GM23338 (cell line): ENCODE data around the gene CRACDL. TPM values are rescaled to one million over a fixed set of nuclear protein-coding genes. Genes with fewer than 3 reads are reported as not detected.

Experiments used
- ATAC-seq: fragments of 200-7000 bp; cut with Tn5 transposase; 3 replicates; pipeline ENCODE4 v1.9.1; 2020
- DNase-seq: peaks from one replicate; pipeline ENCODE4 v3.0.0-alpha.2; 2015; ENCODE audit warnings: low spot score
- H2AFZ ChIP-seq: fragments of 200-600 bp; sonication (generic); 2 replicates; pipeline ENCODE4 v1.8.0; 2016; ENCODE audit warnings: antibody characterized with exemption, mild to moderate bottlenecking, moderate library complexity
- H3F3A ChIP-seq: fragments of 200-600 bp; sonication (generic); replicated peaks from 2 replicates; pipeline ENCODE4 v1.8.0; 2017; ENCODE audit warnings: antibody characterized with exemption, mixed run types, low read depth
- H3K27ac ChIP-seq: fragments of 200-600 bp; sonication (generic); 2 replicates; pipeline ENCODE4 v1.6.1; 2016; ENCODE audit warnings: low read depth
- H3K27me3 ChIP-seq: fragments of 200-600 bp; sonication (generic); 2 replicates; pipeline ENCODE4 v1.8.0; 2016; ENCODE audit warnings: mild to moderate bottlenecking, mixed run types, moderate library complexity; ENCODE audit not compliant: insufficient read depth
- H3K36me3 ChIP-seq: fragments of 200-600 bp; sonication (generic); 2 replicates; pipeline ENCODE4 v1.8.0; 2016; ENCODE audit warnings: mild to moderate bottlenecking; ENCODE audit not compliant: insufficient read depth
- H3K4me1 ChIP-seq: fragments of 200-600 bp; sonication (generic); 2 replicates; pipeline ENCODE4 v1.8.0; 2016; ENCODE audit warnings: mild to moderate bottlenecking, moderate library complexity; ENCODE audit not compliant: insufficient read depth
- H3K4me2 ChIP-seq: fragments of 200-600 bp; sonication (generic); 2 replicates; pipeline ENCODE4 v1.7.1; 2017; ENCODE audit warnings: mixed run types
- H3K4me3 ChIP-seq: fragments of 200-600 bp; sonication (generic); 2 replicates; pipeline ENCODE4 v1.6.1; 2016; ENCODE audit warnings: mixed run types
- H3K79me2 ChIP-seq: fragments of 200-600 bp; sonication (generic); replicated peaks from 2 replicates; pipeline ENCODE4 v1.8.0; 2017; ENCODE audit warnings: mild to moderate bottlenecking; ENCODE audit not compliant: insufficient read depth
- H3K9me2 ChIP-seq: fragments of 200-600 bp; sonication (generic); 2 replicates; pipeline ENCODE4 v1.8.0; 2017; ENCODE audit not compliant: insufficient read depth
- H4K20me1 ChIP-seq: fragments of 200-600 bp; sonication (generic); replicated peaks from 2 replicates; pipeline ENCODE4 v1.8.0; 2017; ENCODE audit warnings: mild to moderate bottlenecking; ENCODE audit not compliant: insufficient read depth
- H3K27ac Mint-ChIP-seq: 2 replicates; pipeline ENCODE4 v1.8.0; 2020; ENCODE audit warnings: inconsistent platforms, mild to moderate bottlenecking, moderate library complexity, mixed read lengths
- H3K27me3 Mint-ChIP-seq: 3 replicates; pipeline ENCODE4 v1.8.0; 2022; ENCODE audit warnings: low read depth, mild to moderate bottlenecking, moderate library complexity, mixed read lengths, inconsistent platforms; ENCODE audit not compliant: insufficient read depth, poor library complexity
- H3K36me3 Mint-ChIP-seq: 3 replicates; pipeline ENCODE4 v1.8.0; 2021; ENCODE audit warnings: low read depth, mild to moderate bottlenecking, inconsistent platforms, moderate library complexity, mixed read lengths
- H3K4me1 Mint-ChIP-seq: 3 replicates; pipeline ENCODE4 v1.8.0; 2020; ENCODE audit warnings: mild to moderate bottlenecking, inconsistent platforms, mixed read lengths
- H3K4me3 Mint-ChIP-seq: 3 replicates; pipeline ENCODE4 v1.8.0; 2021; ENCODE audit warnings: moderate library complexity, mild to moderate bottlenecking, inconsistent platforms, mixed read lengths
- H3K9me3 Mint-ChIP-seq: 3 replicates; pipeline ENCODE4 v1.8.0; 2020; ENCODE audit warnings: moderate library complexity, mild to moderate bottlenecking, inconsistent platforms, mixed read lengths
- CREB1 ChIP-seq: fragments of 250-450 bp; sonication (Bioruptor Pico); IDR thresholded peaks from 2 replicates; pipeline ENCODE4 v1.5.0; 2020; ENCODE audit warnings: low read depth, mild to moderate bottlenecking, moderate library complexity
- EZH2 ChIP-seq: fragments of 200-600 bp; sonication (generic); IDR thresholded peaks from one replicate; pipeline ENCODE4 v1.8.0; 2017; ENCODE audit warnings: antibody characterized with exemption, mild to moderate bottlenecking, low read depth; ENCODE audit not compliant: unreplicated experiment
- JUNB ChIP-seq: IDR thresholded peaks from one replicate; pipeline ENCODE4 v1.6.1; 2016; ENCODE audit warnings: antibody characterized with exemption; ENCODE audit not compliant: unreplicated experiment
- NANOG ChIP-seq: IDR thresholded peaks from 2 replicates; pipeline ENCODE4 v1.6.1; 2016; ENCODE audit warnings: antibody characterized with exemption, borderline replicate concordance
- STAT1 ChIP-seq: IDR thresholded peaks from one replicate; pipeline ENCODE4 v1.6.1; 2016; ENCODE audit warnings: antibody characterized with exemption; ENCODE audit not compliant: unreplicated experiment
- ZNF114 ChIP-seq: fragments of 250-450 bp; sonication (Bioruptor Pico); IDR thresholded peaks from 2 replicates; pipeline ENCODE4 v1.5.0; 2020; ENCODE audit warnings: mild to moderate bottlenecking, moderate library complexity
- ZNF331 ChIP-seq: fragments of 250-450 bp; sonication (Bioruptor Pico); IDR thresholded peaks from 2 replicates; pipeline ENCODE4 v1.5.0; 2020; ENCODE audit warnings: low read depth, mild to moderate bottlenecking, moderate library complexity
- polyA plus RNA-seq: library from polyadenylated mRNA; unstranded; fragments of >200 nt; fragmentation: Nextera tagmentation; extraction: Ambion mirVana; gene quantifications from 2 replicates; pipeline ENCODE4 v1.2.1, GENCODE V29; 2016
- total RNA-seq: library from RNA; depleted of rRNA; stranded (reverse); fragments of >200 nt; shearing (Covaris generic); gene quantifications from 2 replicates; pipeline ENCODE4 v1.2.3, GENCODE V29; 2014
- TF ChIP-seq, protein P1 (sequence below): IDR thresholded peaks from 2 replicates; pipeline ENCODE4 v1.6.1; 2016; ENCODE audit warnings: antibody characterized with exemption
- TF ChIP-seq, protein P2 (sequence below): fragments of 250-450 bp; sonication (Bioruptor Pico); IDR thresholded peaks from 2 replicates; pipeline ENCODE4 v1.5.0; 2020; ENCODE audit warnings: mild to moderate bottlenecking, moderate library complexity

The CRACDL gene
- total and polyA plus RNA-seq, 2 experiments from 2014 or later = 0.14 to 0.16 TPM

DNA sequence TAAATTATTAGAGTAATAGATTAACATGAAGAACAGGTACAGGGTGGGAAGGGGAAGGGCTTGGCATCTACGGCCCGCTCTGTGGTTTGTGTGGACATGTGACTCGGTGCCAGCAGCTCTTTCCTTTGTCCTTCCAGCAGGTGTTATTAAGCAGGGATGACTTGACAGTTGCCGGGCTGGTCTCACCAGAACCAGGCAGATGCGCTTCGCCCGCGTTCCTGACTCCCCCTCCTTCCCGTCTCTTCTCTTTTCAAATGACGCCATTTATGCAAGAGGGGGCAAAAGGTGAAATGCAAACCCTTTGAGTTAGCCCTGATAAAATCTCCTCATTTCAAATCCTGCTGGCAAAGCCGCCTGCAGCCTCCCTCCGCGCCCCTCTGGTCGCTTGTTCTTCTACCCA lies 166.2 kb downstream of the CRACDL start:
- Histone ChIP-seq H3K27ac (no peak overlapping the region), H3K4me2 (no peak overlapping the region), H3K36me3 (no peaks in the 10 kb centered on the region), H3K9me2 (no peaks in the 10 kb centered on the region), H3K4me3 (no peak overlapping the region), H3K27me3 (no peaks in the 10 kb centered on the region), H2AFZ (peak overlapping the region; percentile 69), H3F3A (no peaks in the 10 kb centered on the region), H3K4me1 (no peaks in the 10 kb centered on the region; the same call in 1 of the 2 replicates), H4K20me1 (no peaks in the 10 kb centered on the region), H3K79me2 (no peaks in the 10 kb centered on the region)
- peaks cover 10% of the 10 kb centered on the region for H3K27me3 Mint-ChIP-seq
- H3K9me3 Mint-ChIP-seq = no peaks in the 10 kb centered on the region
- peaks cover 26% of the 10 kb centered on the region for H3K4me1 Mint-ChIP-seq
- no peak for TF ChIP-seq NANOG
- H3K4me3 Mint-ChIP-seq = no peak overlapping the region
- no peaks in the 10 kb centered on the region; the same call in 2 of the 3 replicates for H3K36me3 Mint-ChIP-seq
- DNase-seq (peak; percentile 25), ATAC-seq (no peak)
- H3K27ac Mint-ChIP-seq = no peak overlapping the region

DNA sequence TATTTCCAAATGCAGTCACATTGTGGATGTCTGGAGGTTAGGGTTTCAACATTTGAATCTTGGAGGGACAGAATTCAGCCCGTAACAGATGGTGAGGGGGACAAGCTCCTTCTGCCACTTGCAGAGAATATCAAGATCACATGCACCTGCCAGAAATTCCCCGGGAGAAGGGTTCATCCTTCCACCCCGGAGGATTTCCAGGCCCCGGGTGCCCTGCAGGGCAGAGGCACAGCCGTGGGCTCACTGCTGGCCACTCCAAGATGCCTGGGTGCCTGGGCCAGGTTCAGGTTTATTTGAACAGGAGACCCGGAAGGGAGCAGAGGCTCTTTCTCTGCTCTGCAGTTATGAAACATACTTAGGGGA lies 166.9 kb downstream of the CRACDL start:
- Histone ChIP-seq H3K4me1 (no peaks in the 10 kb centered on the region; the same call in 1 of the 2 replicates), H3K36me3 (no peaks in the 10 kb centered on the region), H3K9me2 (no peaks in the 10 kb centered on the region), H3K4me2 (no peak overlapping the region), H4K20me1 (no peaks in the 10 kb centered on the region), H3K27ac (no peak overlapping the region), H3K27me3 (no peaks in the 10 kb centered on the region), H3F3A (no peaks in the 10 kb centered on the region), H2AFZ (no peak overlapping the region), H3K4me3 (no peak overlapping the region), H3K79me2 (no peaks in the 10 kb centered on the region)
- TF ChIP-seq, protein P1, sequence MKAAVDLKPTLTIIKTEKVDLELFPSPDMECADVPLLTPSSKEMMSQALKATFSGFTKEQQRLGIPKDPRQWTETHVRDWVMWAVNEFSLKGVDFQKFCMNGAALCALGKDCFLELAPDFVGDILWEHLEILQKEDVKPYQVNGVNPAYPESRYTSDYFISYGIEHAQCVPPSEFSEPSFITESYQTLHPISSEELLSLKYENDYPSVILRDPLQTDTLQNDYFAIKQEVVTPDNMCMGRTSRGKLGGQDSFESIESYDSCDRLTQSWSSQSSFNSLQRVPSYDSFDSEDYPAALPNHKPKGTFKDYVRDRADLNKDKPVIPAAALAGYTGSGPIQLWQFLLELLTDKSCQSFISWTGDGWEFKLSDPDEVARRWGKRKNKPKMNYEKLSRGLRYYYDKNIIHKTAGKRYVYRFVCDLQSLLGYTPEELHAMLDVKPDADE = no peak
- TF ChIP-seq JUNB (no peak), EZH2 (no peak), STAT1 (no peak), ZNF331 (CRISPR knock-in tag) (no peak), ZNF114 (no peak), CREB1 (CRISPR knock-in tag) (no peak)
- TF ChIP-seq, protein P2, sequence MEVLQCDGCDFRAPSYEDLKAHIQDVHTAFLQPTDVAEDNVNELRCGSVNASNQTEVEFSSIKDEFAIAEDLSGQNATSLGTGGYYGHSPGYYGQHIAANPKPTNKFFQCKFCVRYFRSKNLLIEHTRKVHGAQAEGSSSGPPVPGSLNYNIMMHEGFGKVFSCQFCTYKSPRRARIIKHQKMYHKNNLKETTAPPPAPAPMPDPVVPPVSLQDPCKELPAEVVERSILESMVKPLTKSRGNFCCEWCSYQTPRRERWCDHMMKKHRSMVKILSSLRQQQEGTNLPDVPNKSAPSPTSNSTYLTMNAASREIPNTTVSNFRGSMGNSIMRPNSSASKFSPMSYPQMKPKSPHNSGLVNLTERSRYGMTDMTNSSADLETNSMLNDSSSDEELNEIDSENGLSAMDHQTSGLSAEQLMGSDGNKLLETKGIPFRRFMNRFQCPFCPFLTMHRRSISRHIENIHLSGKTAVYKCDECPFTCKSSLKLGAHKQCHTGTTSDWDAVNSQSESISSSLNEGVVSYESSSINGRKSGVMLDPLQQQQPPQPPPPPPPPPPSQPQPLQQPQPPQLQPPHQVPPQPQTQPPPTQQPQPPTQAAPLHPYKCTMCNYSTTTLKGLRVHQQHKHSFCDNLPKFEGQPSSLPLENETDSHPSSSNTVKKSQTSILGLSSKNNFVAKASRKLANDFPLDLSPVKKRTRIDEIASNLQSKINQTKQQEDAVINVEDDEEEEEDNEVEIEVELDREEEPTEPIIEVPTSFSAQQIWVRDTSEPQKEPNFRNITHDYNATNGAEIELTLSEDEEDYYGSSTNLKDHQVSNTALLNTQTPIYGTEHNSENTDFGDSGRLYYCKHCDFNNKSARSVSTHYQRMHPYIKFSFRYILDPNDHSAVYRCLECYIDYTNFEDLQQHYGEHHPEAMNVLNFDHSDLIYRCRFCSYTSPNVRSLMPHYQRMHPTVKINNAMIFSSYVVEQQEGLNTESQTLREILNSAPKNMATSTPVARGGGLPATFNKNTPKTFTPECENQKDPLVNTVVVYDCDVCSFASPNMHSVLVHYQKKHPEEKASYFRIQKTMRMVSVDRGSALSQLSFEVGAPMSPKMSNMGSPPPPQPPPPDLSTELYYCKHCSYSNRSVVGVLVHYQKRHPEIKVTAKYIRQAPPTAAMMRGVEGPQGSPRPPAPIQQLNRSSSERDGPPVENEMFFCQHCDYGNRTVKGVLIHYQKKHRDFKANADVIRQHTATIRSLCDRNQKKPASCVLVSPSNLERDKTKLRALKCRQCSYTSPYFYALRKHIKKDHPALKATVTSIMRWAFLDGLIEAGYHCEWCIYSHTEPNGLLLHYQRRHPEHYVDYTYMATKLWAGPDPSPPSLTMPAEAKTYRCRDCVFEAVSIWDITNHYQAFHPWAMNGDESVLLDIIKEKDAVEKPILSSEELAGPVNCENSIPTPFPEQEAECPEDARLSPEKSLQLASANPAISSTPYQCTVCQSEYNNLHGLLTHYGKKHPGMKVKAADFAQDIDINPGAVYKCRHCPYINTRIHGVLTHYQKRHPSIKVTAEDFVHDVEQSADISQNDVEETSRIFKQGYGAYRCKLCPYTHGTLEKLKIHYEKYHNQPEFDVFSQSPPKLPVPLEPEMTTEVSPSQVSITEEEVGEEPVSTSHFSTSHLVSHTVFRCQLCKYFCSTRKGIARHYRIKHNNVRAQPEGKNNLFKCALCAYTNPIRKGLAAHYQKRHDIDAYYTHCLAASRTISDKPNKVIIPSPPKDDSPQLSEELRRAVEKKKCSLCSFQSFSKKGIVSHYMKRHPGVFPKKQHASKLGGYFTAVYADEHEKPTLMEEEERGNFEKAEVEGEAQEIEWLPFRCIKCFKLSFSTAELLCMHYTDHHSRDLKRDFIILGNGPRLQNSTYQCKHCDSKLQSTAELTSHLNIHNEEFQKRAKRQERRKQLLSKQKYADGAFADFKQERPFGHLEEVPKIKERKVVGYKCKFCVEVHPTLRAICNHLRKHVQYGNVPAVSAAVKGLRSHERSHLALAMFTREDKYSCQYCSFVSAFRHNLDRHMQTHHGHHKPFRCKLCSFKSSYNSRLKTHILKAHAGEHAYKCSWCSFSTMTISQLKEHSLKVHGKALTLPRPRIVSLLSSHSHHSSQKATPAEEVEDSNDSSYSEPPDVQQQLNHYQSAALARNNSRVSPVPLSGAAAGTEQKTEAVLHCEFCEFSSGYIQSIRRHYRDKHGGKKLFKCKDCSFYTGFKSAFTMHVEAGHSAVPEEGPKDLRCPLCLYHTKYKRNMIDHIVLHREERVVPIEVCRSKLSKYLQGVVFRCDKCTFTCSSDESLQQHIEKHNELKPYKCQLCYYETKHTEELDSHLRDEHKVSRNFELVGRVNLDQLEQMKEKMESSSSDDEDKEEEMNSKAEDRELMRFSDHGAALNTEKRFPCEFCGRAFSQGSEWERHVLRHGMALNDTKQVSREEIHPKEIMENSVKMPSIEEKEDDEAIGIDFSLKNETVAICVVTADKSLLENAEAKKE = no peak
- Mint-ChIP-seq H3K4me3 (no peak overlapping the region), H3K27me3 (peaks cover 10% of the 10 kb centered on the region), H3K27ac (no peak overlapping the region), H3K9me3 (no peaks in the 10 kb centered on the region), H3K36me3 (no peaks in the 10 kb centered on the region; the same call in 2 of the 3 replicates), H3K4me1 (peaks cover 25% of the 10 kb centered on the region)
- no peak for DNase-seq
- ATAC-seq = no peak
